Activated CD8-positive, alpha-beta memory T cell treated with anti-CD3 and anti-CD28 coated beads for 4 hours (primary cell): ENCODE results near the gene TM9SF2.

Experiments
- DNase-seq, 2 donors: peaks; one replicate each; pipeline ENCODE4 v3.0.0-alpha.2; 2020; ENCODE audit warnings: low read depth in 2 of 2

TM9SF2 gene

DNA sequence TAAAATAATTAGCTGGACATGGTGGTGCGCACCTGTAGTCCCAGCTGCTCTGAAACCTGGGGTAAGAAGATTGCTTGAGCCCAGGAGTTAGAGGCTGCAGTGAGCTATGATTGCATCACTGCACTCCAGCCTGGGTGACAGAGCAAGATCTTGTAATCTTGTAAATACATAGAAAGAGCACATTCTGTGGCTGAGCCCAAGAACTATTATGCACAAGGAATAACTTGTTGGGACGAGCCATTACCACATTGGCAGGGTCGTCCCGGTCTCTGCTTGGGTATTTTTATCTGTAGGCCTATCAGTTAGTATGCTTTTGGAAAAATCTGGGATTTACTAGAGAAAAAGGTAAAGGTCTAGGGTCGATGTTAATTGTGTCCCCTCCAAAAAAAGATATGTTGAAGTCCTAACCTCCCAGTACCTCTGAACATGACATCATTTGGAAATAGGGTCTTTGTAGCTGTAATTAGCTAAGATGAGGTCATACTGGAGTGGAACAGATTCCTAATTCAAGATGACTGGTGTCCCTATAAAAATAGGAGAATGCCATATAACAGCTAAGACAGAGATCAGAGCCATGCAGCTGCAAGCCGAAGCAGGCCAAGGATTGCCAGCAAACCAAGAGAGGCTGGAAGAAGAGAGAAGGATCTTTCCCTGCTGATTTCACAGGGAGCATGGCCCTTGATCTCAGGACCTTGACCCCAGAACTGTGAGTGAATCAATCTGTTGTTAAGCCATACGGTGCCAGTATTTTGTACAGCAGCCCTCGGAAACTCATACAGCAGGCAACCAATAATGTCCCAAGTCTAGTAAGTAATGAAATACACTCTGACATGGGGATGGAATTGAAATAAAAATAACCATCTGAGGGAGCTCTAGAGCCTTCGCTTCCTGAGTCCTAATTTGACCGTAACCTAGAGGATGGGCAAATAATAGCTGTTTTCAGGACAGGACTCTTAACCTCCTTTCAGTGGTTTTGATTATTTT lies 77.0 kb downstream of the TM9SF2 start:
- no peak for DNase-seq

DNA sequence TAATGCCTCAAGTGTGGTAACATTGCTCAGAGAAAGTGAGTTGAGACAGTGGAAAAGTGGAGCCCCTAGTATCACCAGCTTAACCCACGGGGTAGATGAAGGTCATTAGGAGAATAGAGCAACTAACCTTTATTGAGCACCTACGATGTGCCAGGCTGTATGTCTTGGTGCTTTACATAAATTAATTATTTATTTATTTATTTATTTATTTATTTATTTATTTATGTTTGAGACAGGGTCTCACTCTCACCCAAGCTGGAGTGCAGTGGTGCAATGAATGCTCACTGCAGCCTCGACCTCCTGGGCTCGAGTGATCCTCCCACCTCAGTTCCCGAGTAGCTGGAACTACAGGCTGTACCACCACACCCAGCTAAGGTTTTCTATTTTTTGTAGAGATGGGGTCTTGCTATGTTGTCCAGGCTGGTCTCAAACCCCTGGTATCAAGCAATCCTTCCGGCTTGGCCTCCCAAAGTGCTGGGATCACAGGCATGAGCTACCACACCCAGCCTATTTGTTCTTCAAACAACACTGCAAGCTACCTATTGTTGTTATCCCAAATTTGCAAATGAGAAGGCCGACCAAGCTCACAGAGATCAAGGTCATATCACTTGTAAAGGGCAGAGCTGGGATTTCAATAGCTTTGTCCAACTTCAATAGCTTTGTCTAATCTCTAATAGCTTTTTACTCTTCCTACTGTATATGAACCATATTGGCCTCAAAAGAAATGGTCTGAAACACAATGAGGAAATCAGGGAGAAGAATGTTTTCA lies 79.4 kb downstream of the TM9SF2 start:
- no peak for DNase-seq

DNA sequence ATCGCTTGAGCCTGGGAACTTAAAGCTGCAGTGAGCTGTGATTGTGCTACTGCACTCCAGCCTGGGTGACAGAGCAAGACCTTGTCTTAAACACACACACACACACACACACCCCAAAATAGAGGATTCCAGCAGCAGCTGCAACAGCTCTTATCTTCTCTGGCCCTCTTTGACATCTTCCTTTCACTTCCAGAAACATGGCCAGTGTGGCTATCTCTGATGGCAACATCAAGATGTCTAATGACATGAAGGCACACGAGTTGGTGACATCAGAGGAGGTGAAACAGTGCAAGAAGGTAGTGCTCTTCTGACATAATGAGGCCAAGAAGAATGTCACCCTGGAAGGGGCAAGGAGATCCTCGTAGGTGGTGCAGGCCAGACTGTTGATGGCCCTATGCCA lies 81.2 kb downstream of the TM9SF2 start:
- no peak for DNase-seq

DNA sequence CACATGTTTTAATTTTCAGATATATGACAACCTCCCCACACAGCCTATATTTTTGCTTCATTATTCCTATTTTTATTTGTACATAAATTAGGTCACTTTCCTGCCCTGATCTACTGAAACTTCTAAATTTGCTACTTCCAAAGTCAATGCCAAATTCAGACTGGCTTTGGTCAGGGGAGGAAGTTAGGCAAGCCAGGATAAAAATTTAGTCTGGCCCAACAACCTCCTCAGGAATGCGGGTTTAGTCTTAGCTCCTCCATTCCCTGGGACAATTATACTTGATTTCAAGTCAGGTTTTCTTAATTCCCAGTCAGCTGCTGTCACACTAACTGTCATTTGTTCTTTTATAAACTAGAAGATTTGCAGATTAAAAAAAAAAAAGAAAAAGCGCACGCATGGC lies 84.3 kb downstream of the TM9SF2 start:
- DNase-seq, result no peak

DNA sequence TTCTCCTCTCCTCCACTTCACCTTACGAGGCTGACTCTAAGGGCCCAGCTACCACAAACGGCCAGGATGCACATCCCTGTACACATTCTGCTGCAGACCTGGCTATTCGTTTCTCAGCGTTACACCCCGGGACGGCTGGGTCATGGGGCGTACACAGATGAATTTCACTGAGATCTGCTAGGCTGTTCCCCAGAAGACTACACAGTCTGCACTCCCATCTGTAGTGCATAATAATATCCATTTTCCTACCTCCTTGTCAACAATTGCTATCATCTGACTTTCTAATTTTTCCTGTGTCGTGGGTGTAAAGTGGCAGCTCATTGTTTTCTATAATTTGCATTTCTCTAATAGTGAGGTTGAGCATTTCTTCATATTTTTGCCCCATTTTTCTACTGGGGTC lies 85.7 kb downstream of the TM9SF2 start:
- no peak for DNase-seq

DNA sequence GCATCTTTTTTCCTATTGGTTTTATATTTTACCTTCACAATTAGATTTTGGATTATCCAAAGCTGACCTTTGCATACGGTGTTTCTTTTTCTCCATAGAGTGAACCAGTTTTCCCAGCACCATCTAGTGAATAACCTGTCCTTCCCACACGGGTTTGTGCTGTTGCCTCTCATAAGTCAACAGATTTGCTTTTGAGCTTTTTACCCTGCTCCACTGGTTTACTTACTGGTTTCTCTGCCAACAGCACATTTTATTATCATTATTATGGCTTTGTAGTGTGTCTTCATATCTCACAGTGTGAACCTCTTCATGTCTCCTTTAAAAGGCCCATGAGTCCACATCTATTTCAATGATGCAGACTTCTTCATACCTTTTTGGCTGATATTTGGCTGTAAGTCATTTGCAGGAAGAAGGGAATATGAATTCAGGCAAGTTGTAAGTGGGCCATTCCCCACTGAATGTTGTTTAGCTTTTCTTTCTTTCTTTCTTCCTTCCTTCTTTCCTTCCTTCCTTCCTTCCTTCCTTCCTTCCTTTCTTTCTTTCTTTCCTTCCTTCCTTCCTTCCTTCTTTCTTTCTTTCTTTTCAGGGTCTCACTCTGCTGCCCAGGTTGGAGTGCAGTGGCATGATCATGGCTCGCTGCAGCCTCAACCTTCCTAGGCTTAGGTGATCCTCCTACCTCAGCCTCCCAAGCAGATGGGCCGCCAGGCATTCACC lies 86.8 kb downstream of the TM9SF2 start:
- no peak for DNase-seq

DNA sequence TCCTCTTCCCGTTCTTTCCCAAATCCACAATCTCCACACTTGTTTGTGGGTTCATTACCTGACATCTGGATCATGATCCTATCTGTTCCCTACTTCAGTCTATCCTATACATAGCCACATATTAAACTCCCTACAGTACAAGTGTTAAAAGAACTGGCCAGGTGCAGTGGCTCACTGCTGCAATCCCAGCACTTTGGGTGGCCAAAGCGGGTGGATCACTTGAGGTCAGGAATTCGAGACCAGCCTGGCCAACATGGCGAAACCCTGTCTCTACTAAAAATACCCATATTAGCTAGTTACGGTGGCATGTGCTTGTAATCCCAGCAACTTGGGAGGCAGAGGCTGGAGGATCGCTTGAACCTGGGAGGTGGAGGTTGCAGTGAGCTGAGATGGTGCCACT lies 88.3 kb downstream of the TM9SF2 start:
- DNase-seq, result no peak

- no peak for DNase-seq
Observed at GRCh38 chr13:99590519-99591011, 89.3 kb downstream of the TM9SF2 start.

DNA sequence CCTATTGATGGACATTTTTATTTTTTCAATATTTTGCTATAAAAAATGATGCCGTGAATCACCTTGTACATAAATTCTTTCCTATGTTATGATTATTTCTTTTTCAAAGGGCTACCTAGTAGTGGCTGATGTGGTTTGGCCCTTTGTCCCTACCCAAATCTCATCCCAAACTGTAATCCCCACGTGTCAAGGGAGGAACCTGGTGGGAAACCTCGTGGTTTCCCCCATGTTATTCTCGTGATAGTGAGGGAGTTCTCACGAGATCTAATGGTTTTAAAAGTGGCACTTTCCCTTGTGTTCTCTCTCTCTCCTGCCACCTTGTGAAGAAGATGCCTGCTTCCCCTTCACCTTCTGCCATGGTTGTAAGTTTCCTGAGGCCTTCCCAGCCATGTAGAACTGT lies 94.9 kb downstream of the TM9SF2 start:
- DNase-seq, result no peak

- no peak for DNase-seq
Observed at GRCh38 chr13:99600318-99600717, 99.0 kb downstream of the TM9SF2 start.

DNA sequence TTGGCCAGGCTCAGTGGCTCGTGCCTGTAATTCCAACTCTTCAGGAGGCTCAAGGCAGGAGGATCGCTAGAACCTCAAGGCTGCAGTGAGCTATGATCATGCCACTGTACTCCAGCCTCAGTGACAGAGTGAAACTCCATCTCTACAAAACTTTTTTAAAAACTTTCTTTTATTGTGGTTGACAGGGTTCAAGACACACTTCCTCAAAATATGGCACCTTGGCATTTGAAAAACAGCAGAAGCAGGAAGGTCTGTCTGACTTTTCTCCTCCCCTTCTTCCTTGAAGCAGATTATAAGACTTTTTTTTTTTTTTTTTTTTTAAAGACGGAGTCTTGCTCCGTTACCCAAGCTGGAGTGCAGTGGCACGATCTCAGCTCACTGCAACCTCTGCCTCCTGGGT lies 100.3 kb downstream of the TM9SF2 start:
- no peak for DNase-seq

- DNase-seq, result no peak
Observed at GRCh38 chr13:99604636-99605035, 103.4 kb downstream of the TM9SF2 start.

- DNase-seq, result peak in 1 of 2 donors; percentile 21
Observed at GRCh38 chr13:99605420-99606323, 104.4 kb downstream of the TM9SF2 start.

DNA sequence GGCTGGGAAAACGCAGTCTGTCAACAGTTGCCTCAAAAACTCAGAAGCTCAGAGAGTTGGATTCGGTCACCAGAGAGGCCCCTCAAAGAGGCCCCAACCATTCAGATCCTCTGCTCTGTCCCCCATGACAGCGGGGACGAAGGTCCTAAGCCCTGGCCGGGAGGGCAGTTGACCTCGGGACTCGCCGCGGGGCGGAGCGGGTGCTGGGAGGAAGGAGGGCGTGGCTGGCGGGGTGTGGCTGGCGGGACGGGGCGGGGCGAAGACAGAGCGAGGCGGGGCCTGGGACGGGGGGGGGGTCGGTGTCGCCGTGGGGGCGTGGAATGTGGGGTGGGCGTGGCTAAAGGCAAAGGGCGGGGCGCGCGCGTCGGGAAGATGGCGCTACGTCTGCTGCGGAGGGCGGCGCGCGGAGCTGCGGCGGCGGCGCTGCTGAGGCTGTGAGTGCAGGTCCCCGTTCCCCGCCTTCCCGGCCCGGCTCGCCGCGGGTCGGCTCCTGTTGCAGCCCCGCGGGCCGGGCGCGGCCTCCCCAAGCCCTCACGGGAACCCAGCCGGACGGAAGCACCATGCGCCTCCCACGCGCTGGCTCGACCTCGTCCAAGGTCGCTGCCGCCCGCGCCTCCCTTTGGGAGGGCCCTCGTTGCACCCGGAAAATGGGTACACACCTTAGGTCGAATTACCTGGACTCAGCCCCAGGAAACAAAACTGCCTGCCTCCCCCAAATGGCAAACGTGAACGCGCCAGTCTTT lies 105.2 kb downstream of the TM9SF2 start, which contains the start of gene CLYBL:
Gene CLYBL (plus strand): TSS at position 367 of the 743 bp plus-strand sequence.
- peak; percentile 81 to 84 for DNase-seq

DNA sequence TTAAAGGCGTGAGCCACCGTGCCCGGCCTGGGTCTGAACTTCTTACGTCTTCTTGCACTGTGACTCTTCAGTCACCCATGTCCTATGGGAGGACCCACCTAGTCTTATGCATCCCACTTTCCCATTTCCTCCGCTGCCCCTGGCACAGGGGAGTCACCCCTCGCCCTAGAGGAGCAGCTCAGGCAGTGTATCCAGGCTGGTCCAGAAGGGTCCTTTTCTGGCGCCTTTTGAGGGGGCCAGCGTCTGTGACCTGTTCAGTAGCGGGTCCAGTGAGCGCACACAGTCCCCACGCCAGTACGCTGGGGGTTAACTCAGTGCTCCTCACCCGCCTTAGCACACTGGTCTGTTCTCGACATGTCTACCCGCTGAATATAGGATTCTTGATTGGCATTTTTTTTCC lies 107.1 kb downstream of the TM9SF2 start:
- no peak for DNase-seq

DNA sequence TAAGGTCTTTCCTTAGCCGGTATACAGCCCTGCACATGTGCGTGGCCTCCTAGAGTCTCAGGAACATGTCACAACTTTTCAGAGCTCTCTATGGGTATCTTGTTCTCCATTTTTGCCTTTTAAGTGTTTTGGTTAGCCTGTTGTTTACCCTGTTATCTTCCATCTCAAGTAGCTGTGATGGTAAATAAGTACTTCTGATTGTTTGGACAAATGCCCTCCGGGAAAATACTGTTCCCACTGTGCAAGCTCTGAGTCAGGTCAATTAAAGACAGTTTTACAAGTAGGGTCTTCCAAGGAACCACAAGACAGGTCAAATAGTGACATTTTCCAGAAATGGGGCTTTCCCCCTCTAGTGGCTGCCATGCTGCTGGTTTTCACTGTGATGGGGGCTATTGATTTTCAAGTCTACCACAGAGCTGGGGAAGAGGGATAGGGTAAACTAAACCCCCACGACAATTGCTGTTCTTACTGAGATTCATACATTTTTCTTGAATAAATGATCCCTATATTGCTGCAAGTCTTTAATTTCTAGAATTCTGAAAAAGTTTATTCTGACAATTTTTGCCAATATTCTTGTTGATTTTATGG lies 109.5 kb downstream of the TM9SF2 start:
- DNase-seq, result no peak
